Nephron (organoid): ENCODE measurements around the gene SLC35D3.

Source experiments
- H3K27ac Mint-ChIP-seq, 3 experiments: 2 replicates each; pipeline ENCODE4 v1.8.0; 2020; ENCODE audit warnings: mixed read lengths in 3 of 3, mild to moderate bottlenecking in 2 of 3, moderate library complexity in 1 of 3
- H3K27me3 Mint-ChIP-seq: 2 replicates; pipeline ENCODE4 v1.8.0; 2021; ENCODE audit warnings: low read depth, mild to moderate bottlenecking, moderate library complexity, mixed read lengths
- H3K36me3 Mint-ChIP-seq: 2 replicates; pipeline ENCODE4 v1.8.0; 2020; ENCODE audit warnings: low read depth, mixed read lengths
- H3K4me1 Mint-ChIP-seq: 2 replicates; pipeline ENCODE4 v1.8.0; 2020; ENCODE audit warnings: mixed read lengths
- H3K4me3 Mint-ChIP-seq, 3 experiments: 2 replicates each; pipeline ENCODE4 v1.8.0; 2020; ENCODE audit warnings: mild to moderate bottlenecking in 3 of 3, mixed read lengths in 3 of 3, moderate library complexity in 2 of 3
- H3K9me3 Mint-ChIP-seq: 2 replicates; pipeline ENCODE4 v1.8.0; 2020; ENCODE audit warnings: mixed read lengths
- CTCF ChIP-seq, 3 experiments: fragments of 200-600 bp; sonication (generic); IDR thresholded peaks; one replicate each; pipeline ENCODE4 v1.5.0; 2021; ENCODE audit warnings: antibody characterized with exemption in 3 of 3; ENCODE audit not compliant: unreplicated experiment in 3 of 3

SLC35D3 gene

GRCh38 chr6:136963259-136963658 is 41.2 kb downstream of the SLC35D3 start:
- Mint-ChIP-seq H3K4me1 (peaks cover 13% of the 10 kb centered on the region), H3K36me3 (no peaks in the 10 kb centered on the region), H3K4me3 (no peak overlapping the region), H3K27ac (no peak overlapping the region), H3K27me3 (peaks cover 10% of the 10 kb centered on the region), H3K9me3 (no peaks in the 10 kb centered on the region)
- no peak for TF ChIP-seq CTCF (IDR thresholded peaks at IDR 0.05; ENCODE audit: unreplicated experiment in 3 of 3)

GRCh38 chr6:136964398-136964797 is 42.3 kb downstream of the SLC35D3 start:
- Mint-ChIP-seq H3K27ac (no peak overlapping the region), H3K27me3 (peaks cover 6% of the 10 kb centered on the region), H3K4me1 (peaks cover 5% of the 10 kb centered on the region), H3K36me3 (no peaks in the 10 kb centered on the region), H3K4me3 (no peak overlapping the region), H3K9me3 (no peaks in the 10 kb centered on the region)
- no peak for TF ChIP-seq CTCF (IDR thresholded peaks at IDR 0.05; ENCODE audit: unreplicated experiment in 3 of 3)

- no peak overlapping the region for H3K4me3 Mint-ChIP-seq
- no peak overlapping the region for H3K27ac Mint-ChIP-seq
- no peaks in the 10 kb centered on the region for H3K9me3 Mint-ChIP-seq
- TF ChIP-seq CTCF (IDR thresholded peaks at IDR 0.05; ENCODE audit: unreplicated experiment in 3 of 3): peak; percentile 58 to 75 (median 65)
- no peaks in the 10 kb centered on the region for H3K4me1 Mint-ChIP-seq
- no peaks in the 10 kb centered on the region for H3K36me3 Mint-ChIP-seq
- H3K27me3 Mint-ChIP-seq: peaks cover 6% of the 10 kb centered on the region
These were observed 46.0 kb downstream of the SLC35D3 start for GRCh38 chr6:136967876-136968752.

- no peaks in the 10 kb centered on the region for H3K9me3 Mint-ChIP-seq
- H3K27me3 Mint-ChIP-seq: peaks cover 6% of the 10 kb centered on the region
- H3K36me3 Mint-ChIP-seq: no peaks in the 10 kb centered on the region
- H3K4me3 Mint-ChIP-seq: no peak overlapping the region
- no peaks in the 10 kb centered on the region for H3K4me1 Mint-ChIP-seq
- TF ChIP-seq CTCF (IDR thresholded peaks at IDR 0.05; ENCODE audit: unreplicated experiment in 3 of 3): no peak
- H3K27ac Mint-ChIP-seq: no peak overlapping the region
These were observed 46.7 kb downstream of the SLC35D3 start for GRCh38 chr6:136968837-136969236.

GRCh38 chr6:136969433-136969832 is 47.3 kb downstream of the SLC35D3 start:
- no peaks in the 10 kb centered on the region for H3K9me3 Mint-ChIP-seq
- H3K4me3 Mint-ChIP-seq: no peak overlapping the region

More at GRCh38 chr6:136969433-136969832, 47.3 kb downstream of the SLC35D3 start:
- Mint-ChIP-seq H3K36me3 (no peaks in the 10 kb centered on the region), H3K27me3 (peaks cover 6% of the 10 kb centered on the region), H3K4me1 (no peaks in the 10 kb centered on the region), H3K27ac (no peak overlapping the region)
- TF ChIP-seq CTCF (IDR thresholded peaks at IDR 0.05; ENCODE audit: unreplicated experiment in 3 of 3): no peak
